K562 (cell line): ENCODE measurements around the gene TBC1D1. TPM values are rescaled to one million over a fixed set of nuclear protein-coding genes. Genes with fewer than 3 reads are reported as not detected.

Experiments used
- ATAC-seq: fragments of 200-7000 bp; cut with Tn5 transposase; 3 replicates; pipeline ENCODE4 v1.9.1; 2020; ENCODE audit warnings: moderate library complexity
- BruUV-seq: library from RNA; stranded (reverse); fragments of 400-500 nt; replicated peaks from 2 replicates; lab custom pipeline; 2021; lab: Mats Ljungman, UMichigan
- CTCF ChIA-PET: fragments of 300-600 bp; formaldehyde crosslinking; extraction: SDS; loops from one replicate; lab custom pipeline; 2021; ENCODE audit warnings: low intra/inter-chr PET ratio; lab: Yijun Ruan, JAX
- POLR2A ChIA-PET: fragments of 300-600, 350-650 bp; sonication (Branson Sonifier 250); formaldehyde crosslinking; extraction: SDS; loops from one replicate; lab custom pipeline; 2021; ENCODE audit warnings: antibody characterized with exemption, inconsistent platforms; lab: Yijun Ruan, JAX
- DNase-seq, 4 experiments: peaks; one replicate each; pipeline versions ENCODE4 v3.0.0 to v3.0.0-alpha.2; 2011 to 2018; ENCODE audit warnings: low spot score in 3 of 4, mixed read lengths in 3 of 4; ENCODE audit errors: extremely low read depth in 1 of 4
- FAIRE-seq: peaks from 2 replicates; lab custom pipeline; 2011; peaks lifted over from hg19 to GRCh38; lab: Jason Lieb, UNC
- H2AFZ ChIP-seq: 2 replicates; pipeline ENCODE4 v1.6.0; 2011; ENCODE audit warnings: low read depth, low read length, control low read depth, inconsistent platforms
- H3K27ac ChIP-seq: fragments of 200-600 bp; 3 replicates; pipeline ENCODE4 v1.8.0; 2011; ENCODE audit warnings: low read depth, mild to moderate bottlenecking, control low read depth, inconsistent platforms, low read length, moderate library complexity, mixed read lengths; ENCODE audit errors: extremely low read depth
- H3K27me3 ChIP-seq, 2 experiments: fragments of 300-600 bp in 1 of 2; 2 replicates in 1 of 2; 3 replicates in 1 of 2; pipeline versions ENCODE4 v1.6.0 to v1.8.0; 2011; ENCODE audit warnings: inconsistent platforms in 2 of 2, low read length in 2 of 2, mild to moderate bottlenecking in 1 of 2, mixed read lengths in 1 of 2, moderate library complexity in 1 of 2; ENCODE audit not compliant: control insufficient read depth in 2 of 2, insufficient read depth in 2 of 2
- H3K36me3 ChIP-seq: fragments of 300-600 bp; 3 replicates; pipeline ENCODE4 v1.8.0; 2011; ENCODE audit warnings: mild to moderate bottlenecking, low read length, inconsistent platforms; ENCODE audit not compliant: control insufficient read depth, insufficient read depth
- H3K4me1 ChIP-seq, 2 experiments: fragments of 200-600 bp in 1 of 2; replicated peaks in 1 of 2; 2 replicates in 1 of 2; 3 replicates in 1 of 2; pipeline versions ENCODE4 v1.5.1 to v1.8.0; 2011; ENCODE audit warnings: inconsistent platforms in 2 of 2, low read length in 2 of 2, mild to moderate bottlenecking in 1 of 2, mixed read lengths in 1 of 2, moderate library complexity in 1 of 2; ENCODE audit not compliant: control insufficient read depth in 2 of 2, insufficient read depth in 2 of 2
- H3K4me2 ChIP-seq: 2 replicates; pipeline ENCODE4 v1.6.1; 2011; ENCODE audit warnings: low read length, control low read depth, inconsistent platforms, mixed read lengths; ENCODE audit not compliant: insufficient read depth
- H3K4me3 ChIP-seq: fragments of 200-600 bp; sonication (generic), shearing (Covaris generic); 2 replicates; pipeline ENCODE4 v1.5.1; 2016; ENCODE audit warnings: control low read depth, inconsistent platforms
- H3K79me2 ChIP-seq: fragments of 200-600 bp; 3 replicates; pipeline ENCODE4 v1.8.0; 2011; ENCODE audit warnings: low read length, inconsistent platforms; ENCODE audit not compliant: control insufficient read depth, insufficient read depth
- H3K9ac ChIP-seq, 2 experiments: 2 replicates each; pipeline versions ENCODE4 v1.6.0 to v1.6.1; 2011; ENCODE audit warnings: low read depth in 2 of 2, low read length in 2 of 2, control low read depth in 1 of 2, inconsistent platforms in 1 of 2, mild to moderate bottlenecking in 1 of 2, mixed read lengths in 1 of 2; ENCODE audit not compliant: insufficient read depth in 1 of 2
- H3K9me1 ChIP-seq: one replicate; pipeline ENCODE4 v1.6.0; 2011; ENCODE audit warnings: inconsistent platforms, mild to moderate bottlenecking, low read length, moderate library complexity; ENCODE audit not compliant: control insufficient read depth, insufficient read depth
- H3K9me3 ChIP-seq: replicated peaks from 2 replicates; pipeline ENCODE4 v1.5.1; 2011; ENCODE audit warnings: low read depth, low read length, inconsistent platforms; ENCODE audit not compliant: control insufficient read depth, insufficient read depth
- H4K20me1 ChIP-seq: replicated peaks from 2 replicates; pipeline ENCODE4 v1.6.1; 2011; ENCODE audit warnings: low read length, inconsistent platforms, mixed read lengths; ENCODE audit not compliant: control insufficient read depth, insufficient read depth
- CREM ChIP-seq: IDR thresholded peaks from 2 replicates; pipeline ENCODE4 v1.6.1; 2014; ENCODE audit warnings: antibody characterized with exemption, low read depth
- ETS2 ChIP-seq: IDR thresholded peaks from 2 replicates; pipeline ENCODE4 v1.6.1; 2016; ENCODE audit warnings: borderline replicate concordance, missing genetic modification characterization, mild to moderate bottlenecking, moderate library complexity, missing compliant biosample characterization; ENCODE audit not compliant: poor library complexity, severe bottlenecking
- FOS ChIP-seq: IDR thresholded peaks from 3 replicates; pipeline ENCODE4 v1.6.1; 2011; ENCODE audit not compliant: insufficient read length; ENCODE audit errors: extremely low read depth
- NCOA2 ChIP-seq, 2 experiments: fragments of 450-650 bp; IDR thresholded peaks; 2 replicates each; pipeline ENCODE4 v1.6.1; 2018; ENCODE audit warnings: mild to moderate bottlenecking in 2 of 2, moderate library complexity in 1 of 2; ENCODE audit not compliant: partially characterized antibody in 2 of 2
- POLR3A ChIP-seq: IDR thresholded peaks from 2 replicates; pipeline ENCODE4 v1.6.1; 2011; ENCODE audit warnings: borderline replicate concordance, mild to moderate bottlenecking, moderate library complexity; ENCODE audit not compliant: insufficient read length, insufficient read depth; ENCODE audit errors: extremely low read depth
- XRCC4 ChIP-seq: IDR thresholded peaks from one replicate; pipeline ENCODE4 v1.6.1; 2011; ENCODE audit not compliant: insufficient read depth, insufficient read length; ENCODE audit errors: extremely low read depth
- ZZZ3 ChIP-seq: fragments of 450-650 bp; IDR thresholded peaks from 2 replicates; pipeline ENCODE4 v1.6.1; 2016; ENCODE audit warnings: antibody characterized with exemption, mild to moderate bottlenecking, moderate library complexity
- WGBS: fragments of 100-300 bp; shearing (Covaris generic); methylation state at CpG from one replicate; pipeline ENCODE4 v1.1.6; 2016; ENCODE audit warnings: low coverage, mixed read lengths; ENCODE audit not compliant: insufficient coverage; ENCODE audit errors: missing lambda C conversion rate; 5-methylcytosine and 5-hydroxymethylcytosine counted together
- in situ Hi-C: fragments of 300-500 bp; cut with MboI; formaldehyde crosslinking; loops from 4 replicates; pipeline ENCODE4 v1.15.0; 2018; ENCODE audit warnings: inconsistent platforms, mixed read lengths
- intact Hi-C: fragments of 100-400 bp; cut with micrococcal nuclease; formaldehyde crosslinking; loops from 2 replicates; pipeline ENCODE4 v1.14.2; 2022
- polyA plus RNA-seq, 8 experiments: library from polyadenylated mRNA; depleted of rRNA in 4 of 8; stranded (reverse) in 5 of 8; unstranded in 3 of 8; fragments of >200 nt; fragmentation: Nextera tagmentation in 2 of 8; fragmentation: Illumina TruSeq in 1 of 8; extraction: Ambion mirVana in 2 of 8; extraction: Trizol in 1 of 8; gene quantifications; 2 replicates each; pipeline versions ENCODE4 v1.2.1 to v1.2.3, GENCODE V29; 2011 to 2014; ENCODE audit warnings: inconsistent platforms in 1 of 8, missing spikeins in 1 of 8
- total RNA-seq, 7 experiments: library from RNA; depleted of rRNA in 6 of 7; stranded (reverse); fragments of >200 nt in 6 of 7; fragmentation: Illumina TruSeq in 2 of 7; extraction: Trizol in 2 of 7; gene quantifications; 2 replicates each; pipeline versions ENCODE4 v1.2.1 to v1.2.3, GENCODE V29; 2011 to 2021; ENCODE audit warnings: low replicate concordance in 1 of 7
- TF ChIP-seq, protein P1 (sequence below): fragments of 450-650 bp; IDR thresholded peaks from 2 replicates; pipeline ENCODE4 v1.6.1; 2016
- TF ChIP-seq, protein P2 (sequence below): IDR thresholded peaks from 2 replicates; pipeline ENCODE4 v1.6.1; 2014; ENCODE audit warnings: antibody characterized with exemption
- TF ChIP-seq, protein P3 (sequence below): fragments of 450-650 bp; IDR thresholded peaks from 2 replicates; pipeline ENCODE4 v1.6.1; 2017; ENCODE audit warnings: antibody characterized with exemption, mild to moderate bottlenecking

Gene TBC1D1
- total and polyA plus RNA-seq, 9 of the 15 experiments (the other 6 are each of a cell fraction or from before 2014, with no cell fraction given): 0.59 to 14.2 (median 8.8) TPM

DNA sequence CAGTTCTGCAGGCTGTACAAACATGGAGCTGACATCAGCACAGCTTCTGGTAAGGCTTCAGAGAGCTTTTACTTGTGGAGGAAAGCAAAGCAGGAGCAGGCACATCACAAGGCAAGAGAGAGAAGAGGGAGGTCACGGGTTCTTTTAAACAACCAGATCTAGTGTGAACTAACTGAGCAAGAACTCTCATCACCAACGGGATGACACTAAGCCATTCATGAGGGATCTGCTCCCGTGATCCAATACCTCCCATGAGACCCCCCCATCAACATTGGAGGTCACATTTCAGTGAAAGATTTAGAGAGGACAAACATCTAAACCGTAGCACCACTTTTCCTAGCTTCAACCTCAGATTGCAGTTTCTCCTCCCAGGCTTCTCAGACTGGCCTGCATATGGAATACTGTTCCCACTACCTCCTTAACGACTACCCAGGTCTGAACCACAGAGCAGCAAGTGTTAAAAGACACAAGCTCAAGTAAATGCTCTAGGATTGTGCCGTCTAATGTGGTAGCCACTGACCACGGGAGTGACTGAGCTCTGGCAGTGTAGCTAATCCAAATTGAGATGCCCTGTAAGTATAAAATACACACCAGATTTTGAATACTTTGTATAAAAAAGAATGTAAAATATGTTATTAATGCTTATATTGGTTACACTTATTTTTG, 262.0 kb downstream of the TBC1D1 start (continued):
- TF ChIP-seq, protein P1, sequence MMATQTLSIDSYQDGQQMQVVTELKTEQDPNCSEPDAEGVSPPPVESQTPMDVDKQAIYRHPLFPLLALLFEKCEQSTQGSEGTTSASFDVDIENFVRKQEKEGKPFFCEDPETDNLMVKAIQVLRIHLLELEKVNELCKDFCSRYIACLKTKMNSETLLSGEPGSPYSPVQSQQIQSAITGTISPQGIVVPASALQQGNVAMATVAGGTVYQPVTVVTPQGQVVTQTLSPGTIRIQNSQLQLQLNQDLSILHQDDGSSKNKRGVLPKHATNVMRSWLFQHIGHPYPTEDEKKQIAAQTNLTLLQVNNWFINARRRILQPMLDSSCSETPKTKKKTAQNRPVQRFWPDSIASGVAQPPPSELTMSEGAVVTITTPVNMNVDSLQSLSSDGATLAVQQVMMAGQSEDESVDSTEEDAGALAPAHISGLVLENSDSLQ: no peak
- TF ChIP-seq ZZZ3 (no peak), CREM (no peak)
- TF ChIP-seq, protein P2, sequence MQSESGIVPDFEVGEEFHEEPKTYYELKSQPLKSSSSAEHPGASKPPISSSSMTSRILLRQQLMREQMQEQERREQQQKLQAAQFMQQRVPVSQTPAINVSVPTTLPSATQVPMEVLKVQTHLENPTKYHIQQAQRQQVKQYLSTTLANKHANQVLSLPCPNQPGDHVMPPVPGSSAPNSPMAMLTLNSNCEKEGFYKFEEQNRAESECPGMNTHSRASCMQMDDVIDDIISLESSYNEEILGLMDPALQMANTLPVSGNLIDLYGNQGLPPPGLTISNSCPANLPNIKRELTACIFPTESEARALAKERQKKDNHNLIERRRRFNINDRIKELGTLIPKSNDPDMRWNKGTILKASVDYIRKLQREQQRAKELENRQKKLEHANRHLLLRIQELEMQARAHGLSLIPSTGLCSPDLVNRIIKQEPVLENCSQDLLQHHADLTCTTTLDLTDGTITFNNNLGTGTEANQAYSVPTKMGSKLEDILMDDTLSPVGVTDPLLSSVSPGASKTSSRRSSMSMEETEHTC: no peak

DNA sequence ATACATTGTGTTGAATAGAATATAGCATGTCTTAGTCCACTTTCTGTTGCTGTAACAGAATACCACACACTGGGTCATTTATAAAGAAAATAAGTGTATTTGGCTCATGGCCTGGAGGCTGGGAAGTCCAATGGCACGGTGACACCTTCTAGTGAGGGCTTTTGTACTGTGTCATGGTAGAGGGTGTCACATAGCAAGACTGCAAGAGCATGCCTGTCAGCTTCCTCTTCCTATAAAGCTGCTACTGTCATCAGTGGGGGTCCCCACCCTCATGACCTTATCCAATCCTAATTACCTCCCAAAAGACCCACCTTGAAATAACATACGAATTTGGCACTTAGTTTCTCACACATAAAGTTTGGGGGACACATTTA, 262.5 kb downstream of the TBC1D1 start:
- Histone ChIP-seq H3K9me3 (no peaks in the 10 kb centered on the region), H2AFZ (no peak overlapping the region), H3K9me1 (no peaks in the 10 kb centered on the region), H3K79me2 (no peaks in the 10 kb centered on the region), H4K20me1 (no peaks in the 10 kb centered on the region), H3K27ac (no peak overlapping the region), H3K36me3 (no peaks in the 10 kb centered on the region), H3K4me1 (peaks cover 5% of the 10 kb centered on the region in 2 experiments; a peak in 4 of 5 replicates), H3K4me3 (no peak overlapping the region), H3K27me3 (peaks cover 6 to 22% of the 10 kb centered on the region in 2 experiments; a peak in 3 of 5 replicates), H3K9ac (no peak overlapping the region), H3K4me2 (no peak overlapping the region)
- FAIRE-seq (no peak), DNase-seq (no peak), ATAC-seq (no peak)
- in situ Hi-C loops (no loop called here), intact Hi-C loops (no loop called here)
- ChIA-PET POLR2A (interaction anchor here (0.6 to 1.0 kb wide), 3 partner anchors 8 to 299 kb away, joined by 3 to 4 read pairs (median 3); no protein-coding TSS in a partner anchor), CTCF (no interaction called here)
- WGBS: 11% methylated on average over 2 of the region's 2 CpGs
- BruUV-seq: no TSS peak
- no peak for TF ChIP-seq ETS2 (tag)
- no peak for TF ChIP-seq NCOA2 (IDR thresholded peaks at IDR 0.05; ENCODE audit: partially characterized antibody in 2 of 2)
- no peak for TF ChIP-seq FOS
- TF ChIP-seq, protein P3, sequence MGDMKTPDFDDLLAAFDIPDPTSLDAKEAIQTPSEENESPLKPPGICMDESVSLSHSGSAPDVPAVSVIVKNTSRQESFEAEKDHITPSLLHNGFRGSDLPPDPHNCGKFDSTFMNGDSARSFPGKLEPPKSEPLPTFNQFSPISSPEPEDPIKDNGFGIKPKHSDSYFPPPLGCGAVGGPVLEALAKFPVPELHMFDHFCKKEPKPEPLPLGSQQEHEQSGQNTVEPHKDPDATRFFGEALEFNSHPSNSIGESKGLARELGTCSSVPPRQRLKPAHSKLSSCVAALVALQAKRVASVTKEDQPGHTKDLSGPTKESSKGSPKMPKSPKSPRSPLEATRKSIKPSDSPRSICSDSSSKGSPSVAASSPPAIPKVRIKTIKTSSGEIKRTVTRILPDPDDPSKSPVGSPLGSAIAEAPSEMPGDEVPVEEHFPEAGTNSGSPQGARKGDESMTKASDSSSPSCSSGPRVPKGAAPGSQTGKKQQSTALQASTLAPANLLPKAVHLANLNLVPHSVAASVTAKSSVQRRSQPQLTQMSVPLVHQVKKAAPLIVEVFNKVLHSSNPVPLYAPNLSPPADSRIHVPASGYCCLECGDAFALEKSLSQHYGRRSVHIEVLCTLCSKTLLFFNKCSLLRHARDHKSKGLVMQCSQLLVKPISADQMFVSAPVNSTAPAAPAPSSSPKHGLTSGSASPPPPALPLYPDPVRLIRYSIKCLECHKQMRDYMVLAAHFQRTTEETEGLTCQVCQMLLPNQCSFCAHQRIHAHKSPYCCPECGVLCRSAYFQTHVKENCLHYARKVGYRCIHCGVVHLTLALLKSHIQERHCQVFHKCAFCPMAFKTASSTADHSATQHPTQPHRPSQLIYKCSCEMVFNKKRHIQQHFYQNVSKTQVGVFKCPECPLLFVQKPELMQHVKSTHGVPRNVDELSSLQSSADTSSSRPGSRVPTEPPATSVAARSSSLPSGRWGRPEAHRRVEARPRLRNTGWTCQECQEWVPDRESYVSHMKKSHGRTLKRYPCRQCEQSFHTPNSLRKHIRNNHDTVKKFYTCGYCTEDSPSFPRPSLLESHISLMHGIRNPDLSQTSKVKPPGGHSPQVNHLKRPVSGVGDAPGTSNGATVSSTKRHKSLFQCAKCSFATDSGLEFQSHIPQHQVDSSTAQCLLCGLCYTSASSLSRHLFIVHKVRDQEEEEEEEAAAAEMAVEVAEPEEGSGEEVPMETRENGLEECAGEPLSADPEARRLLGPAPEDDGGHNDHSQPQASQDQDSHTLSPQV: no peak
- TF ChIP-seq POLR3A: no peak
- no peak for TF ChIP-seq XRCC4
